Transverse colon (tissue), 4 donors: ENCODE data around the gene MYOM3.

Experiments
- POLR2A ChIP-seq: fragments of 450-650 bp; IDR thresholded peaks from one replicate; pipeline ENCODE4 v1.6.1; 2016; ENCODE audit warnings: antibody characterized with exemption, mild to moderate bottlenecking, moderate library complexity
- POLR2AphosphoS5 ChIP-seq, 3 donors: sonication (generic); formaldehyde crosslinking; IDR thresholded peaks; one replicate each; pipeline ENCODE4 v1.6.1; 2016; ENCODE audit warnings: antibody characterized with exemption in 3 of 3
- TF ChIP-seq, protein P1 (sequence below), 5 experiments: fragments of 200-600 bp in 3 of 5; fragments of 450-650 bp in 2 of 5; sonication (generic) in 3 of 5; IDR thresholded peaks; 1 replicate in 2 of 5; 2 replicates in 3 of 5; pipeline ENCODE4 v1.5.1; 2016 to 2017; ENCODE audit warnings: antibody characterized with exemption in 5 of 5, inconsistent platforms in 3 of 5, mild to moderate bottlenecking in 2 of 5, moderate library complexity in 1 of 5

GRCh38 chr1:24100945-24101737 lies 10.8 kb downstream of the MYOM3 start:
- no peak for TF ChIP-seq POLR2A
- TF ChIP-seq, protein P1, sequence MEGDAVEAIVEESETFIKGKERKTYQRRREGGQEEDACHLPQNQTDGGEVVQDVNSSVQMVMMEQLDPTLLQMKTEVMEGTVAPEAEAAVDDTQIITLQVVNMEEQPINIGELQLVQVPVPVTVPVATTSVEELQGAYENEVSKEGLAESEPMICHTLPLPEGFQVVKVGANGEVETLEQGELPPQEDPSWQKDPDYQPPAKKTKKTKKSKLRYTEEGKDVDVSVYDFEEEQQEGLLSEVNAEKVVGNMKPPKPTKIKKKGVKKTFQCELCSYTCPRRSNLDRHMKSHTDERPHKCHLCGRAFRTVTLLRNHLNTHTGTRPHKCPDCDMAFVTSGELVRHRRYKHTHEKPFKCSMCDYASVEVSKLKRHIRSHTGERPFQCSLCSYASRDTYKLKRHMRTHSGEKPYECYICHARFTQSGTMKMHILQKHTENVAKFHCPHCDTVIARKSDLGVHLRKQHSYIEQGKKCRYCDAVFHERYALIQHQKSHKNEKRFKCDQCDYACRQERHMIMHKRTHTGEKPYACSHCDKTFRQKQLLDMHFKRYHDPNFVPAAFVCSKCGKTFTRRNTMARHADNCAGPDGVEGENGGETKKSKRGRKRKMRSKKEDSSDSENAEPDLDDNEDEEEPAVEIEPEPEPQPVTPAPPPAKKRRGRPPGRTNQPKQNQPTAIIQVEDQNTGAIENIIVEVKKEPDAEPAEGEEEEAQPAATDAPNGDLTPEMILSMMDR (IDR thresholded peaks at IDR 0.05): no peak
- no peak for TF ChIP-seq POLR2AphosphoS5 (IDR thresholded peaks at IDR 0.05)
